Tibial nerve (tissue), 4 donors: Measurements from ENCODE around the gene TARBP2. TPM values are rescaled to one million over a fixed set of nuclear protein-coding genes. Genes with fewer than 3 reads are reported as not detected.

ENCODE experiments used
- DNase-seq, 2 donors: peaks; one replicate each; pipeline ENCODE4 v3.0.0-alpha.2; 2019; ENCODE audit warnings: low spot score in 2 of 2
- H3K27ac ChIP-seq, 4 donors: fragments of 200-600 bp; sonication (generic) in 3 of 4; one replicate each; pipeline ENCODE4 v1.5.1; 2017 to 2019; ENCODE audit warnings: mild to moderate bottlenecking in 1 of 4
- H3K27me3 ChIP-seq, 2 donors: fragments of 200-600 bp; sonication (generic) in 1 of 2; one replicate each; pipeline versions ENCODE4 v1.5.1 to v1.6.0; 2017 to 2019
- H3K36me3 ChIP-seq, 3 donors: fragments of 200-600 bp; sonication (generic); one replicate each; pipeline ENCODE4 v1.5.1; 2018 to 2019
- H3K4me1 ChIP-seq, 4 donors: fragments of 200-600 bp; sonication (generic) in 3 of 4; one replicate each; pipeline ENCODE4 v1.5.1; 2017 to 2019
- H3K4me3 ChIP-seq, 4 donors: fragments of 200-600 bp; sonication (generic) in 3 of 4; one replicate each; pipeline ENCODE4 v1.5.1; 2017 to 2019; ENCODE audit warnings: mild to moderate bottlenecking in 1 of 4, moderate library complexity in 1 of 4
- H3K9me3 ChIP-seq, 4 donors: fragments of 200-600 bp; sonication (generic) in 3 of 4; one replicate each; pipeline ENCODE4 v1.5.1; 2017 to 2019
- EP300 ChIP-seq, 2 donors: sonication (generic); formaldehyde crosslinking; IDR thresholded peaks; one replicate each; pipeline ENCODE4 v1.6.1; 2017; ENCODE audit warnings: antibody characterized with exemption in 2 of 2, mild to moderate bottlenecking in 1 of 2
- POLR2A ChIP-seq, 2 donors: fragments of 450-650 bp; IDR thresholded peaks; one replicate each; pipeline ENCODE4 v1.6.1; 2017; ENCODE audit warnings: antibody characterized with exemption in 2 of 2, mild to moderate bottlenecking in 2 of 2, moderate library complexity in 2 of 2
- WGBS, 2 donors: methylation state at CpG; one replicate each; pipeline ENCODE4 v1.1.5; 2018; 5-methylcytosine and 5-hydroxymethylcytosine counted together
- total RNA-seq, 4 donors: library from RNA; depleted of rRNA; stranded (reverse); fragments of >200 nt; gene quantifications; one replicate each; pipeline ENCODE4 v1.1.0, GENCODE V29; 2016
- TF ChIP-seq, protein P1 (sequence below), 5 experiments: fragments of 200-600 bp in 3 of 5; fragments of 450-650 bp in 2 of 5; sonication (generic) in 3 of 5; IDR thresholded peaks; one replicate each; pipeline ENCODE4 v1.5.1; 2016 to 2019; ENCODE audit warnings: antibody characterized with exemption in 5 of 5, mild to moderate bottlenecking in 3 of 5, moderate library complexity in 2 of 5

TARBP2 gene
- total RNA-seq, 4 donors from 2014 or later, result 25.3 to 56.4 (median 36.1) TPM

DNA sequence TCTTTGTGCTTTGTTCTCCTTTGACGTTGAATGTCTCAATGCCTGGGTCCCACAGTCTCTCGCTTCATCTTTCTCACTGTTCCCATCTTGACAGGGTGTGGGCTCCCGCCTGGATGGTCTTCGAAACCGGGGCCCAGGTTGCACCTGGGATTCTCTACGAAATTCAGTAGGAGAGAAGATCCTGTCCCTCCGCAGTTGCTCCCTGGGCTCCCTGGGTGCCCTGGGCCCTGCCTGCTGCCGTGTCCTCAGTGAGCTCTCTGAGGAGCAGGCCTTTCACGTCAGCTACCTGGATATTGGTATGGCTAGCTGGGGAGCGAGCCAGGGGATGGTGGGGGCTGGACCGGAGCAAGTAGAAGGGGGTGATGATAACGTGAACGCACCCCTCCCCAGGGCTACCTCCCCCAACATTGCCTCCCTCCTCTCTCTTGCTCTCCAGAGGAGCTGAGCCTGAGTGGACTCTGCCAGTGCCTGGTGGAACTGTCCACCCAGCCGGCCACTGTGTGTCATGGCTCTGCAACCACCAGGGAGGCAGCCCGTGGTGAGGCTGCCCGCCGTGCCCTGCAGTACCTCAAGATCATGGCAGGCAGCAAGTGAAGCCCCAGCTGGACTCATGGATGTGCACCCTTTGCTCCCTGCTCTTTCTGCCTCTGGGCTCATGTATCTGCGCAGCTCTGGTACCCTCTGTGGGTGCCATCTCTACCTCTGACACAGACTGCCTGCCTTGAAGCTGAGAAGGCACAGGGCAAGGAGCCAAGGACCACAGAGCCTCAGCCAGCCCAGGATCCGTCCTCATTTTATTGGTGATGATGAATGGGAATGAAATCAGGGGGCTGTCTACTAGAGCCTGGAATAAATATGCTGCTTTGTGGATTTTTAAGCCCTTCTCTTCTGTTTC lies 4.7 kb downstream of the TARBP2 start:
- TF ChIP-seq POLR2A (IDR thresholded peaks at IDR 0.05), result no peak
- TF ChIP-seq, protein P1, sequence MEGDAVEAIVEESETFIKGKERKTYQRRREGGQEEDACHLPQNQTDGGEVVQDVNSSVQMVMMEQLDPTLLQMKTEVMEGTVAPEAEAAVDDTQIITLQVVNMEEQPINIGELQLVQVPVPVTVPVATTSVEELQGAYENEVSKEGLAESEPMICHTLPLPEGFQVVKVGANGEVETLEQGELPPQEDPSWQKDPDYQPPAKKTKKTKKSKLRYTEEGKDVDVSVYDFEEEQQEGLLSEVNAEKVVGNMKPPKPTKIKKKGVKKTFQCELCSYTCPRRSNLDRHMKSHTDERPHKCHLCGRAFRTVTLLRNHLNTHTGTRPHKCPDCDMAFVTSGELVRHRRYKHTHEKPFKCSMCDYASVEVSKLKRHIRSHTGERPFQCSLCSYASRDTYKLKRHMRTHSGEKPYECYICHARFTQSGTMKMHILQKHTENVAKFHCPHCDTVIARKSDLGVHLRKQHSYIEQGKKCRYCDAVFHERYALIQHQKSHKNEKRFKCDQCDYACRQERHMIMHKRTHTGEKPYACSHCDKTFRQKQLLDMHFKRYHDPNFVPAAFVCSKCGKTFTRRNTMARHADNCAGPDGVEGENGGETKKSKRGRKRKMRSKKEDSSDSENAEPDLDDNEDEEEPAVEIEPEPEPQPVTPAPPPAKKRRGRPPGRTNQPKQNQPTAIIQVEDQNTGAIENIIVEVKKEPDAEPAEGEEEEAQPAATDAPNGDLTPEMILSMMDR (IDR thresholded peaks at IDR 0.05), result no peak
- TF ChIP-seq EP300 (IDR thresholded peaks at IDR 0.05), result no peak
- Histone ChIP-seq H3K4me1 (peaks cover 2 to 58% (median 25%) of the 10 kb centered on the region in 4 donors), H3K4me3 (no peak overlapping the region), H3K27me3 (no peaks in the 10 kb centered on the region), H3K36me3 (peaks cover 0 to 53% (median 3%) of the 10 kb centered on the region in 3 donors), H3K9me3 (no peaks in the 10 kb centered on the region), H3K27ac (peak overlapping the region in 2 of 4 donors; percentile 65 to 100)
- DNase-seq, result no peak
- 67 to 70% methylated on average over 19 of the region's 19 CpGs for WGBS, 2 donors

DNA sequence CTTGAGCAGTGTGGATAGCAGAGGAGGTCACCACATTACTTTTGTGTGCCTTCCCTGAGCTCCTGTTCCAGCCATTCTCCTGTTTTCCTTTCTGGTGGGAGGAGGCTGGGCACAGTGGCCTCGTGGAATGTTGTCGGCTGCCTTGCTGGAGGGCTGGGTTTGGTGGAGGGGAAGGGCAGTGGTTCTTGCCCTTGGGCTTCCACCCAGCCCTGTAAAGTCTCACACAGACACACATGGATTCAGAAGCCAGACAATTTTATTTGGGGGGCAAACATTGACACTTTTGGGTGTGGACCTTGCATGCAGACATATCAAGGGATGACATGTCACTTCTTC lies 5.3 kb downstream of the TARBP2 start:
- Histone ChIP-seq H3K27me3 (no peaks in the 10 kb centered on the region), H3K9me3 (no peaks in the 10 kb centered on the region), H3K4me3 (no peak overlapping the region), H3K36me3 (peaks cover 0 to 59% (median 3%) of the 10 kb centered on the region in 3 donors), H3K4me1 (peaks cover 2 to 58% (median 25%) of the 10 kb centered on the region in 4 donors), H3K27ac (peak overlapping the region in 2 of 4 donors; percentile 49 to 100)
- DNase-seq, result no peak
- WGBS, 2 donors, result 13 to 26% methylated on average over 2 of the region's 2 CpGs
- TF ChIP-seq POLR2A (IDR thresholded peaks at IDR 0.05) (no peak), EP300 (IDR thresholded peaks at IDR 0.05) (no peak)
- TF ChIP-seq, protein P1 (IDR thresholded peaks at IDR 0.05), result no peak

DNA sequence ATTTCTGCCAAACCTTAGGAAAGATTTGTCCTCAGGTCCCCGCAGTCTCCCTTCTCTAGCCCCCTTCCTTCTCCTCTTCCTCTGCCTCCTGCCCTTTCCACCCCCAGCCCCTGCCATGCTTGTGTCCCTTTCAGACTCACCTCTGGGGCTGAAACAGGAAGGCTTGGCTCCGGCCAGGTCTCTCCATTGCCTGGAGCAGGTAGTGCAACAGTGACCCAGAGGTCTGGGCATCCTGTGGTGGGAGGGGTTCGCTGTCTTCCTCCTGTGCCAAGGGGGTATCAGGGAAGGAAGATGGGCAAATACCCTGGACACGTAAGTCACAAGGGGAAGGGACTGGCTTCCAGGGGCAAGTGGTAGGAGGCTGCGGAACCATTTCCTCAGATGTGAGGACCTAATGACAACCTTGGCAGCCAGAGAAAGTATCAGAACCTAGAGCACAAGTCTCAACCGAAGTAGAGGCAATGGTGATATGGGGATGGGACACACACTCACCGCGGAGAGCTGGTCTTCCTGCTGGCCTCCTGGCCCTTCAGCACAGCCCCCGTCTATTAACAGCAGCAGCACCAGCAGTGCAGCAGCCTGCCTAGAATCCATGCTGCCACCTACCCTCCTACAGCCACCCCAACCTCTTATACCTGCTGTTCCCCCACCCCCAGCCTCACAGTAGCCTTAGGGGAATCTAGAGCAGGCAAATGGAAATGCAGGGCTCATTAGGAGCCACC lies 6.0 kb downstream of the TARBP2 start, which contains the start of gene NPFF:
NPFF (minus strand) TSS at position 604 of the 722 bp plus-strand sequence; CDS start at position 594, 10 bp downstream.
- WGBS, 2 donors, result 85 to 86% methylated on average over 9 of the region's 9 CpGs
- Histone ChIP-seq H3K36me3 (peaks cover 0 to 65% (median 5%) of the 10 kb centered on the region in 3 donors), H3K9me3 (no peaks in the 10 kb centered on the region), H3K27ac (peak within 1 kb of the TSS in 2 of 4 donors; percentile 49 to 100), H3K27me3 (no peaks in the 10 kb centered on the region), H3K4me3 (no peak within 1 kb of the TSS), H3K4me1 (peaks cover under 1 to 51% (median 19%) of the 10 kb centered on the region in 4 donors)
- DNase-seq, result no peak
- TF ChIP-seq, protein P1 (IDR thresholded peaks at IDR 0.05), result no peak
- no peak for TF ChIP-seq POLR2A (IDR thresholded peaks at IDR 0.05)
- TF ChIP-seq EP300 (IDR thresholded peaks at IDR 0.05), result no peak

DNA sequence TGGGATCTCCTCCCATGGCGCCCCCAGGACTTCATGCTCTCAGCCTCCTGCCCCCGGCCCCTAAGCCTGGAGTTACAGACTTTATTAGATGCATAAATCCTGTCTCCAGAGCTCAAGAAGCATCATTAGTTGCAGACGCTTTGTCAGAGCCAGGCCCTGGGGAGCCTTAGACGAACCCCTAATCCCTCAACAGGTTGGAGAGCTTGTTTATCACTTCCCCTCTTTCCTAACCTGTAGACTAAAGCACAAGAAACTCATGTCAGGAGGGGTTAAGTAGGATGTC lies 6.5 kb downstream of the TARBP2 start:
- H3K9me3 ChIP-seq, result no peaks in the 10 kb centered on the region
- TF ChIP-seq POLR2A (IDR thresholded peaks at IDR 0.05), result no peak
- TF ChIP-seq, protein P1 (IDR thresholded peaks at IDR 0.05), result no peak
- TF ChIP-seq EP300 (IDR thresholded peaks at IDR 0.05), result no peak
- H3K27me3 ChIP-seq, result no peaks in the 10 kb centered on the region
- H3K4me1 ChIP-seq, result peaks cover 0 to 46% (median 14%) of the 10 kb centered on the region in 4 donors
- H3K36me3 ChIP-seq, result peaks cover 0 to 70% (median 10%) of the 10 kb centered on the region in 3 donors
- WGBS, 2 donors, result 66 to 69% methylated on average over 4 of the region's 4 CpGs
- H3K27ac ChIP-seq, result no peak overlapping the region
- DNase-seq, result no peak
- no peak overlapping the region for H3K4me3 ChIP-seq
